Measurements from ENCODE around the gene ZNF423. TPM values are rescaled to one million over a fixed set of nuclear protein-coding genes. Genes with fewer than 3 reads are reported as not detected.

The ZNF423 gene
- total and polyA plus RNA-seq, 9 of the 15 experiments (the other 6 are each of a cell fraction or from before 2014, with no cell fraction given) = not detected

DNA sequence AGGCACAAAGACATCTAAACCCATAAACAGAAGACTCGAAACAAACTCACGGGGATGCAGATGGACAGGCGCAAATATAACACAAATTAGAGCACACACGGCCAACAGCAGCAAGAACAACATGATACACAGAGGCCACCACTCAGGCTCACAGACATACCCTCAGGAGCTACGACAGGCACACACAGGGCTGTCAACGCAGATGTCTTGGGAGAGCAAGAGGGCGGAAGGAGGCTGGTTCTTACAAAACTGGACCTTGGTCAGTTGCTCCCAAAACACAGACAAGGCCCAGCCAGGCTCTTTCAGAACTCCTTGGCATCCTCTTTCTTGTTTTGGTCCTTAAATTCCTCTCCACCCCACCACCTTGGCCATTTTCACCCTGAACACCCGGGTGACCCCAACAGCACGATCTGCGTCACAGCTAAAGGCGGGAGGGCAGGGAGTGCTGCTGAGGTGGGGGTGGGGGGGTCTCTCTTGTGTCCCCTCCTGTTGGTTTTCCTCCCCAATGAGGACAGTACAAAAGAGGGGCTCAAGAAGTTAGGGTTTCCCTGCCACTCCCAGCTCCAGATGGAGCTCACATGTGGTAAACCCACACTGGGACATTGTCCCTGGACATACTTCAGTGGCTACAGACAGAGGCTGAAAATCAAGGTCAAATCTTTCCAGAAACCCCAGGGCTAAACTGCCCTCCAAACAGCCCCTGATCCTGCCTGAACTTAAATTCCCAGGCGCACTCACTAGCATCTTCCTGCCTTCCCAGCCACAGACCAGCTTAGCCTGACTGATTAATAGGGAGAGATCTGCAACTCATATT is 261.0 kb downstream of the ZNF423 start:
- under 1% methylated on average over 11 of the region's 12 CpGs for WGBS (ENCODE audit: insufficient coverage, low coverage, missing lambda C conversion rate)
- H3K36me3 ChIP-seq (ENCODE audit: control insufficient read depth, insufficient read depth, low read length) = no peaks in the 10 kb centered on the region
- no peak overlapping the region for H3K27ac ChIP-seq (ENCODE audit: extremely low read depth, low read depth, low read length)
- FAIRE-seq = no peak
- in situ Hi-C loops (cut with MboI) = no loop called here
- peaks cover 20 to 51% of the 10 kb centered on the region in 2 experiments; a peak in 4 of 5 replicates for H3K27me3 ChIP-seq (ENCODE audit: control insufficient read depth in 2 of 2, insufficient read depth in 2 of 2, low read length in 2 of 2)
- no peak overlapping the region for H3K4me3 ChIP-seq
- ChIA-PET POLR2A (interaction anchor here (0.7 kb wide), 1 partner anchor 59 kb away, joined by 3 read pairs; no protein-coding TSS in a partner anchor), CTCF (ENCODE audit: low intra/inter-chr PET ratio) (no interaction called here)
- no peaks in the 10 kb centered on the region for H3K9me3 ChIP-seq (replicated peaks; ENCODE audit: control insufficient read depth, insufficient read depth, low read depth, low read length)
- H4K20me1 ChIP-seq (replicated peaks; ENCODE audit: control insufficient read depth, insufficient read depth, low read length) = 0 out of 2 replicates have a peak, but pooled peaks cover 4% of the 10 kb centered on the region
- DNase-seq (ENCODE audit: extremely low read depth in 1 of 4, low spot score in 3 of 4) = no peak
- no peaks in the 10 kb centered on the region for H3K9me1 ChIP-seq (ENCODE audit: control insufficient read depth, insufficient read depth, low read length)
- intact Hi-C loops (cut with micrococcal nuclease) = no loop called here
- H3K4me1 ChIP-seq (replicated peaks in 1 of 2; ENCODE audit: control insufficient read depth in 2 of 2, insufficient read depth in 2 of 2, low read length in 2 of 2) = no peaks in the 10 kb centered on the region
- ATAC-seq = no peak
- no peak overlapping the region for H3K9ac ChIP-seq (ENCODE audit: insufficient read depth in 1 of 2, low read depth in 2 of 2, low read length in 2 of 2)
- H3K4me2 ChIP-seq (ENCODE audit: insufficient read depth, low read length) = no peak overlapping the region
- no peaks in the 10 kb centered on the region for H3K79me2 ChIP-seq (ENCODE audit: control insufficient read depth, insufficient read depth, low read length)
- no TSS peak for BruUV-seq (replicated peaks)
- no peak overlapping the region for H2AFZ ChIP-seq (ENCODE audit: low read depth, low read length)
- TF ChIP-seq IRF2 (CRISPR knock-in tag; IDR thresholded peaks at IDR 0.05) (no peak), ZNF384 (IDR thresholded peaks at IDR 0.05; ENCODE audit: low read depth, low read length) (no peak), ZC3H8 (IDR thresholded peaks at IDR 0.05) (no peak), ZNF561 (CRISPR knock-in tag; conservative IDR thresholded peaks at IDR 0.05) (no peak), KLF13 (tag; IDR thresholded peaks at IDR 0.05; ENCODE audit: borderline replicate concordance, low read depth) (no peak), SMARCA5 (IDR thresholded peaks at IDR 0.05) (no peak), NFE2 (IDR thresholded peaks at IDR 0.05; ENCODE audit: low read depth) (no peak), NRF1 (conservative IDR thresholded peaks at IDR 0.05 in 1 of 2, IDR thresholded peaks at IDR 0.05 in 1 of 2) (no peak), MCM2 (IDR thresholded peaks at IDR 0.05; ENCODE audit: low read depth) (no peak), ZNF586 (CRISPR knock-in tag; conservative IDR thresholded peaks at IDR 0.05) (no peak), CCNT2 (IDR thresholded peaks at IDR 0.05; ENCODE audit: borderline replicate concordance, extremely low read depth, insufficient read length, low read depth, low read length) (no peak), ZC3H4 (CRISPR knock-in tag; IDR thresholded peaks at IDR 0.05; ENCODE audit: borderline replicate concordance) (no peak), STAT5A (IDR thresholded peaks at IDR 0.05; ENCODE audit: borderline replicate concordance, low read length) (no peak), SUPT5H (IDR thresholded peaks at IDR 0.05) (no peak), EWSR1 (IDR thresholded peaks at IDR 0.05; ENCODE audit: borderline replicate concordance, low read depth, partially characterized antibody) (no peak)
- TF ChIP-seq, protein P1, sequence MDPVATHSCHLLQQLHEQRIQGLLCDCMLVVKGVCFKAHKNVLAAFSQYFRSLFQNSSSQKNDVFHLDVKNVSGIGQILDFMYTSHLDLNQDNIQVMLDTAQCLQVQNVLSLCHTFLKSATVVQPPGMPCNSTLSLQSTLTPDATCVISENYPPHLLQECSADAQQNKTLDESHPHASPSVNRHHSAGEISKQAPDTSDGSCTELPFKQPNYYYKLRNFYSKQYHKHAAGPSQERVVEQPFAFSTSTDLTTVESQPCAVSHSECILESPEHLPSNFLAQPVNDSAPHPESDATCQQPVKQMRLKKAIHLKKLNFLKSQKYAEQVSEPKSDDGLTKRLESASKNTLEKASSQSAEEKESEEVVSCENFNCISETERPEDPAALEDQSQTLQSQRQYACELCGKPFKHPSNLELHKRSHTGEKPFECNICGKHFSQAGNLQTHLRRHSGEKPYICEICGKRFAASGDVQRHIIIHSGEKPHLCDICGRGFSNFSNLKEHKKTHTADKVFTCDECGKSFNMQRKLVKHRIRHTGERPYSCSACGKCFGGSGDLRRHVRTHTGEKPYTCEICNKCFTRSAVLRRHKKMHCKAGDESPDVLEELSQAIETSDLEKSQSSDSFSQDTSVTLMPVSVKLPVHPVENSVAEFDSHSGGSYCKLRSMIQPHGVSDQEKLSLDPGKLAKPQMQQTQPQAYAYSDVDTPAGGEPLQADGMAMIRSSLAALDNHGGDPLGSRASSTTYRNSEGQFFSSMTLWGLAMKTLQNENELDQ (CRISPR knock-in tag; IDR thresholded peaks at IDR 0.05; ENCODE audit: borderline replicate concordance) = no peak
- TF ChIP-seq, protein P2, sequence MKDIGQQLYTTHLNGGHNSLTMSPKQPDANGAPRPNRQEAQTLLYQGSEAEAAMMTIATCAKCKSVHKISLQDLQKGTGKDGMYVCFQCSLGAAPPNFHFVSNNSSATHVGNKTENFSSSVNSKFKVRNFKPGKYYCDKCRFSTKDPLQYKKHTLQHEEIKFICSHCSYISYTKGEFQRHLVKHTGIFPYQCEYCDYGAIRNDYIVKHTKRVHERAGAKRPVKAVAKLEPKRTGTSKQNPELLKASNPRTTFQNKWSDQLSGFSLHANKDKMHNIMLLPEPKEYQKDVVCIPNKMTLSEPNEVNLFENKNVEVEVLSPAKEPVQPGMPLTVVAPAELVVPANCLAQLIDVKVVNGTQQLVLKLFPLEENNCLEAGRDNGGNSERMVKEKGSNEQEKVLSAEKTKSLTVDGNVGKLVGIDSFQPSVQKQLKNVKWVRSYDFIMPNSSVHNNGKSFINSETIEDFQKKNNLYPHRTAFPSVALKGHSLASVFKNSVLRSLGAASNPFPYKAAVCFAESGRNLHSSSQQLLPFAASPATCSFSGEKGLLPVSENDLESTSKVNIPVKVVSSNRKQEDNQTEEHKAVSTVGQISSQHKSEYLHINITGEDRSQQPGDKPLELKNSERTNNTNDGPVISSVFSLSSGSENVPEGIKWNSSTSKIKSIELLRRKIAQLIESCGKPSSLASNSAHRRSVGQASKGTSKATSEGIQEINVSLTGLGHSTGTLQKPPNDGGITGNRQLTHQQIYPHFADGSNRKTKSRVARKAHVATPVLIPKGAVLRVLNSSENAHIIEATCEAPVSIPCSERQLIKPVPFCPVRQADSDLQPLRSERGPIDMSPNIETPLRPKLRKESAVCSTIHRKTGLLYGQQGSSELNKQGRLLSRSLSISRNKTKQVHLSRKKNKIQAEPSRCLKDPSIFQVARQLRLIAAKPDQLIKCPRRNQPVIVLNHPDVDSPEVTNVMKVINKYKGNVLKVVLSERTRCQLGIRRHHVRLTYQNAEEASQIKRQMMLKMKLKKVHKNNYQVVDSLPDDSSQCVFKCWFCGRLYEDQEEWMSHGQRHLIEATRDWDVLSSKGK (CRISPR knock-in tag; IDR thresholded peaks at IDR 0.05) = no peak
